LHCN-M2 (cell line): ENCODE measurements around the gene DAZ2. TPM values are rescaled to one million over a fixed set of nuclear protein-coding genes. Genes with fewer than 3 reads are reported as not detected.
"Not testable (repeated sequence)": the region's sequence is repeated elsewhere in the genome, so short reads cannot be mapped to it uniquely, and the experiment has no call there.

ENCODE experiments used
- DNase-seq: peaks from one replicate; pipeline ENCODE4 v3.0.0-alpha.2; 2012; ENCODE audit warnings: low read depth
- polyA plus RNA-seq: library from polyadenylated mRNA; unstranded; fragments of >200 nt; gene quantifications from one replicate; pipeline ENCODE4 v1.2.1, GENCODE V29; 2012; ENCODE audit warnings: missing spikeins
- total RNA-seq: library from RNA; depleted of rRNA; stranded (reverse); fragments of >200 nt; gene quantifications from 2 replicates; pipeline ENCODE4 v1.2.3, GENCODE V29; 2014; rRNA removed

Gene DAZ2, protein sequence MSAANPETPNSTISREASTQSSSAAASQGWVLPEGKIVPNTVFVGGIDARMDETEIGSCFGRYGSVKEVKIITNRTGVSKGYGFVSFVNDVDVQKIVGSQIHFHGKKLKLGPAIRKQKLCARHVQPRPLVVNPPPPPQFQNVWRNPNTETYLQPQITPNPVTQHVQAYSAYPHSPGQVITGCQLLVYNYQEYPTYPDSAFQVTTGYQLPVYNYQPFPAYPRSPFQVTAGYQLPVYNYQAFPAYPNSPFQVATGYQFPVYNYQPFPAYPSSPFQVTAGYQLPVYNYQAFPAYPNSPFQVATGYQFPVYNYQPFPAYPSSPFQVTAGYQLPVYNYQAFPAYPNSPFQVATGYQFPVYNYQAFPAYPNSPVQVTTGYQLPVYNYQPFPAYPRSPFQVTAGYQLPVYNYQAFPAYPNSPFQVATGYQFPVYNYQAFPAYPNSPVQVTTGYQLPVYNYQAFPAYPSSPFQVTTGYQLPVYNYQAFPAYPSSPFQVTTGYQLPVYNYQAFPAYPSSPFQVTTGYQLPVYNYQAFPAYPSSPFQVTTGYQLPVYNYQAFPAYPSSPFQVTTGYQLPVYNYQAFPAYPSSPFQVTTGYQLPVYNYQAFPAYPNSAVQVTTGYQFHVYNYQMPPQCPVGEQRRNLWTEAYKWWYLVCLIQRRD
- total RNA-seq, result not detected in 2 replicates
- polyA plus RNA-seq, result not detected

DNA sequence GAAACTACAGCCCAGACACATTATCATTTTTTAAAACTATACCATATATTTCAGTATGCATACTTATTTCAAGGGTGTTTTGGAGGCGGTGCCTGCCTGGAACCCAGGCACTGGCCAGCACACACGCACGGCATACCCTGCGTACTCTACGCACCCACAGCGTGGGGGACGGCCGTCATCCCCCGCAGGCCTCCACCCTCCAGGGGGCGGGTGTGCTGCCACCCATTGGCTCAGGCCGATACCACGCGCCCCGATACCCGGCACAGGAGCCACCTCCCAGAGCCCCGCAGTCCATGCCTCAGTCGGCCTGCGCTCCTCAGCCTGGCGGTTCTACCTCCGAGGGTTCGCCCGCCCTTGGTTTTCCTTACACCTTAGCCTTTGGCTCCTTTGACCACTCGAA, at the start of gene DAZ2:
Gene DAZ2, plus strand, starts transcription at position 301 of the 400 bp plus-strand sequence. CDS start 208 bp downstream, outside the sequence.
- DNase-seq, result not testable (repeated sequence)

DNA sequence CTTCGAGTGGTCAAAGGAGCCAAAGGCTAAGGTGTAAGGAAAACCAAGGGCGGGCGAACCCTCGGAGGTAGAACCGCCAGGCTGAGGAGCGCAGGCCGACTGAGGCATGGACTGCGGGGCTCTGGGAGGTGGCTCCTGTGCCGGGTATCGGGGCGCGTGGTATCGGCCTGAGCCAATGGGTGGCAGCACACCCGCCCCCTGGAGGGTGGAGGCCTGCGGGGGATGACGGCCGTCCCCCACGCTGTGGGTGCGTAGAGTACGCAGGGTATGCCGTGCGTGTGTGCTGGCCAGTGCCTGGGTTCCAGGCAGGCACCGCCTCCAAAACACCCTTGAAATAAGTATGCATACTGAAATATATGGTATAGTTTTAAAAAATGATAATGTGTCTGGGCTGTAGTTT, 20.4 kb upstream of the DAZ2 start, which contains the start of gene DAZ1:
Gene DAZ1, minus strand, starts transcription at position 101 of the 400 bp plus-strand sequence. CDS start 208 bp downstream, outside the sequence.
- DNase-seq, result not testable (repeated sequence)

DNA sequence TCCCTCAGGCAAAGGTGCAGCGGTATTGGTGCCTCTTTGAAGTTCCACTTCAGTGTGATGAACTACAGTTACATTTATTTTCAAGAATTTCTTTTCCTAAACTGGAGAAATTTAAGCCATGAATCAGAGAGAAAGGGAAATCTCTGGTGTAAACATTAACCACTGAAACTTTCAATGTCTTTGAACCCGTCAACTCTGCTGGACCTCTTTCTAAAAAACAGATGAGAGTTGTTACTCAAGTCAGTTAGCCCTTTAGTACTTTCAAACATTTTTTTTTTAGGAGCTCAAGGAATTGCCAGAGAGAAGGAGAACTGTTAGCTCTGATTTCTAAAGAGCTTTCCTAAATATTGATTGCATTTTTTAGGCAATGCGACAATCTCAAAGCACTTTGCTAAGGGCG, 11.9 kb upstream of the DAZ2 start:
- DNase-seq, result not testable (repeated sequence)

DNA sequence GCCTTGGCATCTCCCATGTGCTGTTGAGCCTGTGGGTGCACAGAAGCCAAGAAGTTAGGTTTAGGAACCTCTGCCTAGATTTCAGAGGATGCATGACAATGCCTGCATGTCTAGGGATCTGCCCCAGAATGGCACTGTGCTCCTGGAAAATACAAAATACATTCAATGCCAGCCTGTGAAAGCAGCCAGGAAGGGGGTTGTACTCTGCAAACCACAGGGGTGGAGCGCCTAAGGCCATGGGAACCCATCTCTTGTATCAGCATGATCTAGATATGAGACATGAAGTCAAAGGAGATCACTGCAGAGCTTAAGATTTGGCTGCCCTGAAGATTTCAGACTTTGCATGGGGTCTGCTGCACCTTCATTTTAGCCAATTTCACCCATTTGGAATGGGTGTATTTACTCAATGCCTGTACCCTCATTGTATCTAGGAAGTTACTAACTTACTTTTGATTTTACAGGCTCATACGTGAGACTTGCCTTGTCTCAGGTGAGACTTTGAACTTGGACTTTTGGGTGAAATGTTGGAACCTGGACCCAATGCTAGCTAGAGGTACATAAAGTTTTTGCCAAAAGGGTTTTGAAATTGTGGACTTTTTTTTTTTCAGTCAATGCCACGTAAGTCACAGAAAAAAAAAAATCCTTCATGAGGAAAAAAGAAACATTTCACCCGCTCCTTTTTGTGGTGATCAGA, 9.4 kb upstream of the DAZ2 start:
- DNase-seq, result not testable (repeated sequence)

DNA sequence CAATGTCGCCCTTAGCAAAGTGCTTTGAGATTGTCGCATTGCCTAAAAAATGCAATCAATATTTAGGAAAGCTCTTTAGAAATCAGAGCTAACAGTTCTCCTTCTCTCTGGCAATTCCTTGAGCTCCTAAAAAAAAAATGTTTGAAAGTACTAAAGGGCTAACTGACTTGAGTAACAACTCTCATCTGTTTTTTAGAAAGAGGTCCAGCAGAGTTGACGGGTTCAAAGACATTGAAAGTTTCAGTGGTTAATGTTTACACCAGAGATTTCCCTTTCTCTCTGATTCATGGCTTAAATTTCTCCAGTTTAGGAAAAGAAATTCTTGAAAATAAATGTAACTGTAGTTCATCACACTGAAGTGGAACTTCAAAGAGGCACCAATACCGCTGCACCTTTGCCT, 8.7 kb upstream of the DAZ2 start:
- DNase-seq, result not testable (repeated sequence)

Other genes starting within 250 kb of the DAZ2 start
- not detected in 2 replicates for gene BPY2, start 235.3 kb upstream of the DAZ2 start, total RNA-seq
- gene DAZ1, start 20.5 kb upstream of the DAZ2 start, total RNA-seq, result not detected in 2 replicates